ENCODE results near the gene ATP5F1B. TPM values are rescaled to one million over a fixed set of nuclear protein-coding genes. Genes with fewer than 3 reads are reported as not detected.

The ATP5F1B gene
- total RNA-seq, 4 donors from 2014 or later = 310 to 557 (median 431) TPM

DNA sequence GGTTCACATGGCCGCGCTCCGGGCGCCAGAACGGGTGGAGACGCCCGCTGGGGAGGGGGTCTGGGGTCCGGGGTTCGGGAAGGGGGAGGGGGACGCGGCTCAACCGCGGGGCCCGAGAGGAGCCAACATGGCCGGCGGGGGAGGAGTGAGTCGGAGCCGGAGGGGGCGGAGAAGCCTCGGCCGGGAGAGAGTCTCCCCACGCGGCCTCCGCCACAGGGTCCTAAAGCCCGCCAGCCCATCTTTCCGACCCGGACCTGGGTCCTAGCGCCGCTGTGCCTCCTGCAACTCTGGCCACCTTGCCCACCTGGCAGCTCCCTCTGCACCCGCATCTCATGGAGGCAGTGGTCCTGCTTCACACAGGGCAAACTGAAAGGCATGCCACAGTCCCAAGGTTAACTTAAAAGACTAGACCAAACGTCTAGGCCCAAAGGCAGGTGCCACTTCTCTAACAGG lies 15.6 kb downstream of the ATP5F1B start, which contains the start of gene BAZ2A:
Gene BAZ2A, minus strand, starts transcription at position 147 of the 453 bp plus-strand sequence. CDS start 12,796 bp downstream, outside the sequence.
- TF ChIP-seq, protein P1, sequence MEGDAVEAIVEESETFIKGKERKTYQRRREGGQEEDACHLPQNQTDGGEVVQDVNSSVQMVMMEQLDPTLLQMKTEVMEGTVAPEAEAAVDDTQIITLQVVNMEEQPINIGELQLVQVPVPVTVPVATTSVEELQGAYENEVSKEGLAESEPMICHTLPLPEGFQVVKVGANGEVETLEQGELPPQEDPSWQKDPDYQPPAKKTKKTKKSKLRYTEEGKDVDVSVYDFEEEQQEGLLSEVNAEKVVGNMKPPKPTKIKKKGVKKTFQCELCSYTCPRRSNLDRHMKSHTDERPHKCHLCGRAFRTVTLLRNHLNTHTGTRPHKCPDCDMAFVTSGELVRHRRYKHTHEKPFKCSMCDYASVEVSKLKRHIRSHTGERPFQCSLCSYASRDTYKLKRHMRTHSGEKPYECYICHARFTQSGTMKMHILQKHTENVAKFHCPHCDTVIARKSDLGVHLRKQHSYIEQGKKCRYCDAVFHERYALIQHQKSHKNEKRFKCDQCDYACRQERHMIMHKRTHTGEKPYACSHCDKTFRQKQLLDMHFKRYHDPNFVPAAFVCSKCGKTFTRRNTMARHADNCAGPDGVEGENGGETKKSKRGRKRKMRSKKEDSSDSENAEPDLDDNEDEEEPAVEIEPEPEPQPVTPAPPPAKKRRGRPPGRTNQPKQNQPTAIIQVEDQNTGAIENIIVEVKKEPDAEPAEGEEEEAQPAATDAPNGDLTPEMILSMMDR (IDR thresholded peaks at IDR 0.05) = peak in 1 of 6 experiments; percentile 19
- TF ChIP-seq POLR2A (IDR thresholded peaks at IDR 0.05) = peak in 1 of 2 donors; percentile 33
- H3K27ac ChIP-seq = peak within 1 kb of the TSS; percentile 86 to 97 (median 93)
- peak; percentile 90 for DNase-seq
- H3K27me3 ChIP-seq = no peaks in the 10 kb centered on the region
- H3K9me3 ChIP-seq = no peaks in the 10 kb centered on the region
- peak within 1 kb of the TSS; percentile 97 to 99 (median 97) for H3K4me3 ChIP-seq (replicated peaks in 1 of 3)
- intact Hi-C loops (cut with DNase I) = loop anchor here (10.0 kb wide), 2 partner anchors 55 to 115 kb away; no protein-coding TSS in a partner anchor
- no peaks in the 10 kb centered on the region for H3K36me3 ChIP-seq
- WGBS, 2 donors = 2% methylated on average over 6 to 12 of the region's 31 CpGs
- H3K4me1 ChIP-seq = peaks cover 32 to 55% of the 10 kb centered on the region in 2 donors

DNA sequence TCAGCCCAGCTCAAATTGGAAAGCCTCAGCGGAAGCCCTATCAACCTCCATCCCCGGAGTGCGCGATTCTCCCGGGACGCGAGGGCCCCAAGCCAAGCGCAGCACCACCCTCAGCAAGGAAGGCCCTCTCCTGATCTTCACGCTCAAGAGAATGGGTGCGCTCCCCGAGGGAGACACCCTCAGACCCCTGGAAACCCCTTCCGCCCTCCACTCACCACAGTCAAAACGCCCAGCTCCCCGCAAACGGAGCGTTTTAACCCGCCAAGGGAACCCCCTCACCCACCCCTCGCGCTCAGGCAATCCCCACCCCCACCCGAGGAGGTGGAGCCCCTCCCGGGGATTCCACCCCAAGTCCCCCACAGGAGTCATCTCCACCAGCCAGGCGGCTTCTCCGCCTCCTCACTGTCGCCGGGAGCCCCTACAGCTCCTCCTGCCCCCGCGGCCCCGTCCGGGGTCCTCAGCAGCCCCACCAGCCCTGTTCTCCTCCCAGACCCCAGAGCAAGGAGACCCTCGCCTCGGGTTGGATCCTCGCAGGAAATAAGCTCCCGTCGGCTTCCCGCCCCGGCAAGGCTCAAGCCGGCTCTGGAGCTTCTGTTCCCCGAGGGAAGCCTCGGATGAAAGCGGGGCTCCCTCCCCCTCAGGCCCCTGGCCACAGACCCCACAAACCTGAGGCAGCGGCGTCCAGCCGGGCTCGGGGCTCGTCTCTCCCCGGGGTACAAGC lies 16.2 kb downstream of the ATP5F1B start:
- TF ChIP-seq, protein P1 (IDR thresholded peaks at IDR 0.05) = no peak
- TF ChIP-seq POLR2A (IDR thresholded peaks at IDR 0.05) = no peak
- Histone ChIP-seq H3K9me3 (no peaks in the 10 kb centered on the region), H3K36me3 (no peaks in the 10 kb centered on the region), H3K4me3 (replicated peaks in 1 of 3) (peak overlapping the region; percentile 97 to 99 (median 97)), H3K27ac (peak overlapping the region; percentile 86 to 97 (median 93)), H3K27me3 (no peaks in the 10 kb centered on the region), H3K4me1 (peaks cover 31 to 55% of the 10 kb centered on the region in 2 donors)
- 0 to 2% methylated on average over 25 to 34 of the region's 46 CpGs for WGBS, 2 donors
- DNase-seq = peak in 1 of 2 donors; percentile 29
- intact Hi-C loops (cut with DNase I) = loop anchor here (10.0 kb wide), 2 partner anchors 55 to 115 kb away; no protein-coding TSS in a partner anchor

DNA sequence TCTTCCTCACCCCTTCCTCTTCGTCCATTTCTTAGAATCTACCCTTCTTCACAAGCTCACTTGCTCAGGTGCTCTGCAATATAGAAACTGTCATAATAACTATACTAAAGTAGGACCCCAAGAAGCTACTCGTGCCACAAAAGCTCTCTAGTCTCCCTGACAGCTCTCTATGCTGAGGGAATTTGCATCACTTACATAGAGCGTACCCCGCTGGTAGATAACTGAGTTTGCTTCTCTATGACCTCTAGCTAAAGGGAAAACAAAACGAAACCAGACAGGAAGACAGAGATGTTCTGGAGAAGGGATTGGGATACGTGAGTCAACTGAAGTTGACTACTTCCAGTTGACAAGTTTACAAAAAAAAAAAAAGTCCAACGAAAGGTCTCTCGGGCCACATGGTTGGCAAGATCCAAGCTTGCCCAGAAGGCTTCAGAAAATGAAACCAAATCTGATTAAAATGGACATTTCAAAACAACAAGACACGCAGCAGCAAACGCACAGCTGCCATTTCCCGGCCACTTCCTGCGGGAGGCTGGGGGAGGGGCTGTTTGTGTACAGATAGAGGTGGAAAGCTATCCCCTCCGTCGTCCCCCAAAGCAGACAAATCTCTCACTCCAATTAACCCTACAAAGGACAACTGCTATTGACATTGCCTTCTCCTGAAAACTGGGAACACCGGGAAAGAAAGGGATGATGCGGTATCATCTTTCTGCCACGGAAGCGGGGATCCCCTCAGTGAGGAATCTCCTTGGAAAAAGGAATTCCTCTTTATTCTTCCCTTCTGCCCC lies 16.9 kb downstream of the ATP5F1B start:
- peak overlapping the region; percentile 97 to 99 (median 97) for H3K4me3 ChIP-seq (replicated peaks in 1 of 3)
- peak; percentile 66 to 68 for DNase-seq
- H3K27ac ChIP-seq = peak overlapping the region; percentile 86 to 97 (median 93)
- peaks cover 30 to 56% of the 10 kb centered on the region in 2 donors for H3K4me1 ChIP-seq
- no peaks in the 10 kb centered on the region for H3K9me3 ChIP-seq
- TF ChIP-seq, protein P1 (IDR thresholded peaks at IDR 0.05) = no peak
- peak in 1 of 2 donors; percentile 27 for TF ChIP-seq POLR2A (IDR thresholded peaks at IDR 0.05)
- WGBS, 2 donors = 1% methylated on average over 16 to 18 of the region's 18 CpGs
- H3K27me3 ChIP-seq = no peaks in the 10 kb centered on the region
- intact Hi-C loops (cut with DNase I) = no loop called here
- no peaks in the 10 kb centered on the region for H3K36me3 ChIP-seq

DNA sequence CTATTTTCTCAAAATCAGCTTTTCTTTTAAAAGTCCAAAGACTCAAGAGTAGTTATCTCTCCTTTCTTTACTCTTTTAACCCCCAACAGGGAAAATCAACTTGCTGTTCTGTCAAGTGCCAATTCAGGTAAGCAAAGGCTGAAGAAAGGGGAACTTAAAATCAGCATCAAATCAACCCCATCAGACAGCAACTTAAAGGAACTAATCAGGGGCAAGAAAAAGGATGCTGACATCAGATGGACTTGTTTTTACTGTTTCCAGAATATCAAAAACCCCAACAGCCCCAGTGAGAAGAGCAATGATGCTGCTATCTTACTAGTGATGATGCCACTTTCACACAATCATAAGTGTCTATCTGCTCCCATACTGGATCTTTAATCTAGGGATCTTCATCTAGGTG lies 19.1 kb downstream of the ATP5F1B start:
- DNase-seq = no peak
- no peak for TF ChIP-seq POLR2A (IDR thresholded peaks at IDR 0.05)
- TF ChIP-seq, protein P1 (IDR thresholded peaks at IDR 0.05) = no peak
- Histone ChIP-seq H3K27me3 (no peaks in the 10 kb centered on the region), H3K36me3 (no peaks in the 10 kb centered on the region), H3K4me1 (peaks cover 18 to 42% of the 10 kb centered on the region in 2 donors), H3K9me3 (no peaks in the 10 kb centered on the region), H3K27ac (no peak overlapping the region), H3K4me3 (replicated peaks in 1 of 3) (no peak overlapping the region)
- intact Hi-C loops (cut with DNase I) = no loop called here
